ENCODE measurements around the gene BNC1.

BNC1 gene

GRCh38 chr15:83284559-83285283, at the start of gene BNC1:
TSS of gene BNC1 (minus strand) at chr15:83284664. CDS start at chr15:83284628, 36 bp downstream.
- no peak for DNase-seq (ENCODE audit: low read depth)

DNA sequence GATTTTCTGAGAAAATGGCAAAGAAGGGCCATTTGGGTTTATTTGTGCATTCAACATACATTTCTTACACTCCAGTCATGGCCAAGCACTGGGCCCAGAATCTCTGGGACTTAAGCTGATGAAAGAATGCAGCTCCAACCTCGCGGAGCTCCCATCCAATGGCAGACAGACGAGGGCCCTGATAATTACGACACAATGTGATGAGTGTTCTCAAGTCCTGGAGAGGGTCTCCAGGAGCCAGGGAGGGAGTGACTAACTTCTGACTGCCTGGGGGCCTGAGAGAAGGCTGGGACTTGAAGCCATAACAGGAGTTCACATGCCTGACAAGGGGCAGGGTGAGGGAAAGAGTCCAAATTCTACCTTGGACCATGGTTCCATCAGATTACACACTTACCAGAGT, 42.6 kb upstream of the BNC1 start:
- no peak for DNase-seq (ENCODE audit: low read depth)

GRCh38 chr15:83324799-83325198, 40.3 kb upstream of the BNC1 start:
- no peak for DNase-seq (ENCODE audit: low read depth)

- DNase-seq (ENCODE audit: low read depth) = no peak
Measured at GRCh38 chr15:83323296-83323711, 38.8 kb upstream of the BNC1 start.

- no peak for DNase-seq (ENCODE audit: low read depth)
Measured at GRCh38 chr15:83322691-83323090, 38.2 kb upstream of the BNC1 start.

- no peak for DNase-seq (ENCODE audit: low read depth)
Measured at GRCh38 chr15:83322061-83322460, 37.6 kb upstream of the BNC1 start.

- DNase-seq (ENCODE audit: low read depth) = no peak
Measured at GRCh38 chr15:83320844-83321243, 36.4 kb upstream of the BNC1 start.

GRCh38 chr15:83320404-83320803, 35.9 kb upstream of the BNC1 start:
- no peak for DNase-seq (ENCODE audit: low read depth)

- DNase-seq (ENCODE audit: low read depth) = no peak
Measured at GRCh38 chr15:83319771-83320170, 35.3 kb upstream of the BNC1 start.

- no peak for DNase-seq (ENCODE audit: low read depth)
Measured at GRCh38 chr15:83318861-83319415, 34.5 kb upstream of the BNC1 start.

DNA sequence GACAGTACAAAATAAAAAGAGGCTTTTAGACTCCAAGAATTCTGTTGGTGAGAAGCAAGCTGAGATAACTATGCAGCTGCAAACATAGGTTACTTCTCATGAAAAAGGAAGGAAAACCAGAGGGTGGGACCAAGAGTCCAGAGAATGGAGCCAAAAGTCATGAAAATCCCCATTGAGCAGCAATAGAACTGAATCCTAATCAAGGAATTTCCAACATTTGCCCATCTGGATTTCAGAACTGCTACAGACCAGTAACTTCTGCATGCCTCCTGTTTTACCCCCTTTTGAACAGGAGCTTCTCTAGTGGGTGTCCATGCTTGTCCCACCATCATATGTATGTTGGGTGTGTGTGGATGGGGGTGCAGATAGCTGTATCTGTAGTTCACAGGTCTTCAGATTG, 33.6 kb upstream of the BNC1 start:
- DNase-seq (ENCODE audit: low read depth) = no peak

DNA sequence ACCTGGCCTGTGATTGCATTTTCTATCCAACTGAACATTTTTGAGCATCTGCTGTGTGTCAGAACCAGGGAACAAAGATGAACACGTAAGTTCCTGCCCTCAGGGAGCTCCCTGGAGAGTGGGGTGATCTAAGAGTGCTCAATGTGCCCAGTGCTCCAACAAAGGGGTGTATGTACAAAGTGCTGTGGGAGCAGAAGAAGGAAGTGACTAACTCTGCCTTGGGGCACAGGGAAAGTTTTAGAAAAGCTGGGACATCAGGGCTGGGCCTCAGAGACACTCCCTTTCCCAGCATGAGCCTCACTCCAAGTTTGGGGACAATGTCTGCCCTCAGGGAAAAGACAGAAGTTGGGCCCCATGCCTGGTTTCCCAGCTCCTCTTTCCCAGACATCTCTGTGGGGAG, 27.6 kb upstream of the BNC1 start:
- DNase-seq (ENCODE audit: low read depth) = no peak

DNA sequence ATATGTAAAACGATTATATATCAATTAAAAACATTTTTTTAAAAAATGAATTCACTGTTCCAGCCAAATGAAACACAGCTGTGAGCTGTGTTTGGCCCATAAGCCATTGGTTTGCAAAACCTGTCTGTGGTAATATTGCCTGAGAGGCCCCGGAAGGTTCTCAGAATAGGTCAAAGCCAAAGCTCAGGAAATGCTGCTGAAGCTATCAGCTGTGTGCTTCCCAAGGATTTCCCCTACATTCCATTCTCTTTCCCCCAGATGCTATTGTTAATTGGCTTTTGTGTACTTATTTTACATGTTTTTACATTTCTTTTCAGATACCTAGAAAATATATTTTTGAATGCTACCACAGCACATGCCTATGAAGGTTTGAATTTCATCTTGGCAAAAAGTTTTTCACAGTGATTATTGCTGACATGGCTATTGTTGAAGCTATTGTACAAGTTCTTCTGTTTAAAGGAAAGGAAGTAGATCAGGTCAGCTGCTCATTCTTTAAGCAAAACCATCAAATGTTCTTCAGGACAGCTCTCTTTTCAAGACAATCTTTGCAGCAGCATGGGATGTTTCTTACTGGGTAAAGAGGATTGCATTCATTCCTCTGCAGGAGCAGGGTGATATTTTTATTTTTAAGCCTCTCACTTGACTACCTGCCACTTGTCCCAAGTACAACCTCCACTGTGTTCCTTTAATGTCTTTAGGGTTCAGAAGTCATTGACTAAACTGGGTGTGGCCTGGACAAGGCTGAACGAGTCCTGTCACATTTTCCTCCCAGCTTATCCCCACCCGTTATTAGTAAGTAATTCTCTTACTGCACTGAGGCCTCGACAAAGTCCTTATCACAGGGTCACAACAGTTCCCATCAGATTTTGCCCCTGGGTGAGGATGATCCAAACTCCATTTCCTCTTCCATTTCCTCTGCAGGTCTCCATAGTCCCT, 26.3 kb upstream of the BNC1 start:
- no peak for DNase-seq (ENCODE audit: low read depth)

GRCh38 chr15:83308671-83309070, 24.2 kb upstream of the BNC1 start:
- DNase-seq (ENCODE audit: low read depth) = no peak

GRCh38 chr15:83306561-83306960, 22.1 kb upstream of the BNC1 start:
- no peak for DNase-seq (ENCODE audit: low read depth)

- DNase-seq (ENCODE audit: low read depth) = no peak
Measured at GRCh38 chr15:83305704-83306291, 21.3 kb upstream of the BNC1 start.

GRCh38 chr15:83304861-83305703, 20.6 kb upstream of the BNC1 start:
- DNase-seq (ENCODE audit: low read depth) = no peak

GRCh38 chr15:83303535-83303934, 19.1 kb upstream of the BNC1 start:
- DNase-seq (ENCODE audit: low read depth) = no peak

GRCh38 chr15:83300826-83301225, 16.4 kb upstream of the BNC1 start:
- no peak for DNase-seq (ENCODE audit: low read depth)

DNA sequence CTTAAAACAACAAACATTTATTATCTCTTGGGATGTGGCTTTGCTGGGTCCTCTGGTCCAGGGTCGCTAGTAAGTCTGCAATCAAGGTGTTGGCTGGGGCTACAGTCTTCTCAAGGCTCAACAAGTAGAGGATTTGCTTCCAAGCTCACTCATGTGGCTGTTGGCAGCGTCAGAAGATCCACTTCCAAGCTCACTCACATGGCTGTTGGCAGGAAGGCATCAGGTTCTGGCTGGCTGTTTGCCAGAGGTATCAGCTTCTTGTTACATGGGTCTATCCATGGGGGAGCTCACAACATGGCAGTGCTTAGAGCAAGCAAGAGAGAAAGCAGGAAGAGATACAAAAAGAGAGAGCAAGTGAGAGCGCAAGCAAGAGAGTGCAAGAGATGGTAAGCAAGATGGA, 15.0 kb upstream of the BNC1 start:
- no peak for DNase-seq (ENCODE audit: low read depth)

DNA sequence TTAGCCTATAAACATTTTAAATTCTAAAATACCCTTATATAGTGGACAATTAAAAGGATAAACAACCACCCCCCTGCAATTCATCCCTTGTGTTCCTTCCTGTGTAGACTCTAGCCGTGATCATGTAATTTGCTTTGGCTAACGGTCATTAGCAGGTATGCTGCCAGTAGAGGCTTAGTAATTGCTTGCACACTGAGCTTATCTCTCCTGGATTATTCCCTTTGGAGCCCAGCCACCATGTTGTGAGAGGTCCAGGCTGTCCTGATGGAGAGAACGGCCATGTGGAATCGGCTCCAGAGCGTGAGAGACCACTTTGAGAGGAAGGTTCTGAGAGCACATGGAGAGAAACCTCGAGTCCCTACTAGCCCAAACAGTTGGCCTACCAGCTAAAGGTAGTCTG, 11.0 kb upstream of the BNC1 start:
- DNase-seq (ENCODE audit: low read depth) = no peak

DNA sequence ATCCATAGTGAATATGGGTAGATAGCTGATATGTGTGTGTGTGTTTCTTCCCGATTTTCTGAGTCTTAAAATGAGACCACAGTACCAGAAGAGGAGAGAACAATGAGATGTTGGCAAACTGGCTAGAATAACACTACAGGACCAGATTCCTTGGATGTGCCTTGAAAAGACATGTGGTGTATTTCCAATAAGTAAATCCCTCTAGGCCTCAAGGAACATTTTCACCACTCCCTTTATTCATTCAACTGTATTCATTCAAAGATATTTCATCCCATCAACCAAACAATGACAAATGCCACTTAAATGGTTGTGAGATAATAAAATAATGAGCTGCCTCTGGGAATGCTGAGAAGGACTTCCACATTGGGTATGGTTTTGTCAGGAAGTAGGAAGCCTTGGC, 8.7 kb upstream of the BNC1 start:
- DNase-seq (ENCODE audit: low read depth) = no peak
